ENCODE measurements around the gene KLC1.
"Not testable (repeated sequence)": the region's sequence is repeated elsewhere in the genome, so short reads cannot be mapped to it uniquely, and the experiment has no call there.

Gene KLC1

GRCh38 chr14:103690332-103690731 lies 61.3 kb downstream of the KLC1 start:
- no peak for DNase-seq (ENCODE audit: low spot score)

DNA sequence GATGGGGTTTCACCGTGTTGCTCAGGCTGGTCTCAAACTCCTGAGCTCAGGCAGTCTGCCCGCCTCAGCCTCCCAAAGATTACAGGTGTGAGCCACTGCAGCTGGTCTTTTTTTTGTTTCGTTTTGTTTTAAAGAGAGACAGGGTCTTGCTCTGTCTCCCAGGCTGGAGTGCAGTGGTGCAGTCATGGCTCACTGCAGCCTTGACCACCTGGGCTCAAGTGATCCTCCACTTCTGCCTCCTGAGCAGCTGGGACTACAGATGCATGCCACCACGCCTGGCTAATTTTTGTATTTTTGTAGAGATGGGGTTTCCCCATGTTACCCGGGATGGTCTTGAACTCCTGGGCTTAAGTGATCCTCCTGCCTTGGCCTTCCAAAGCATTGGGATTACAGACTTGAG lies 62.6 kb downstream of the KLC1 start:
- not testable (repeated sequence) for DNase-seq (ENCODE audit: low spot score)

DNA sequence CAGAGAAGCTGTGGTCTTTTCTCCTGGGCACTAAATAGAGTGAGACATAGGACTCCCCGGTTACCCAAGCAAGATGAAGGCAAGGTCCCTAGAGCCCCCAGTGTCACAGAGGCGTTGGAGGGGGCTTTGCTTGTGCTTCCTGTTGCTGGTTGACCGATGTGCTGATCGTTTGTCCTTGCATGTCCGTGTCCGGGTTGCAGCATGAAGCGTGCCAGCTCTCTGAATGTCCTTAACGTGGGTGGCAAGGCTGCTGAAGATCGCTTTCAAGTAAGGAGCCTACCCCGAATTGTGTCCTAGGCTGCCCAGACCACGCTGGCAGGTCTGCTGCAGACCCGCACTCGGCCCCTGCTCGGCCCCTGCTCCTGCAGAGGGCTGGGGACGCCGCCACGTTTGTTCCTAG lies 63.1 kb downstream of the KLC1 start:
- DNase-seq (ENCODE audit: low spot score), result peak; percentile 3

GRCh38 chr14:103692871-103693270 lies 63.9 kb downstream of the KLC1 start:
- DNase-seq (ENCODE audit: low spot score), result no peak

DNA sequence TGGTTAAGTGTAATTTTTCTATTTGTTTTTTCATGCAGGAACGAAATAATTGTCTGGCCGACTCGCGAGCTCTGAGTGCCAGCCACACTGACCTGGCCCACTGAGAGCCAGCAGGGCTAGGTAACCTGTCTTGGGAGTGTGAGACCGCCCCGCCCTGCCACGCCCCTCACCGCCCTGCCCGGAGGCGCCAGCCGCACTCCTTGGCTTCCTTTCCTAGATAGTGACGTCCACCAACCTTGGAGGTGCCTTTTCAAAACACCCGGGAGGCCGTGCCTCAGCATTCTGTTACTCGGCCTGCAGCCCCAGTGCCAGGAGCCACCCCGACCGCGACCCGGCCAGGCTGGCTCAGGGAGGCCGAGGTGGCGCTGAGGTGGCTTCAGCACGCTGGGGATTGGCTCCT lies 64.5 kb downstream of the KLC1 start:
- DNase-seq (ENCODE audit: low spot score), result no peak

GRCh38 chr14:103694572-103695026 lies 65.6 kb downstream of the KLC1 start:
- peak; percentile 30 for DNase-seq (ENCODE audit: low spot score)

- DNase-seq (ENCODE audit: low spot score), result no peak
Observed at GRCh38 chr14:103695296-103696069, 66.5 kb downstream of the KLC1 start.

- no peak for DNase-seq (ENCODE audit: low spot score)
Observed at GRCh38 chr14:103696070-103696402, 67.0 kb downstream of the KLC1 start.

DNA sequence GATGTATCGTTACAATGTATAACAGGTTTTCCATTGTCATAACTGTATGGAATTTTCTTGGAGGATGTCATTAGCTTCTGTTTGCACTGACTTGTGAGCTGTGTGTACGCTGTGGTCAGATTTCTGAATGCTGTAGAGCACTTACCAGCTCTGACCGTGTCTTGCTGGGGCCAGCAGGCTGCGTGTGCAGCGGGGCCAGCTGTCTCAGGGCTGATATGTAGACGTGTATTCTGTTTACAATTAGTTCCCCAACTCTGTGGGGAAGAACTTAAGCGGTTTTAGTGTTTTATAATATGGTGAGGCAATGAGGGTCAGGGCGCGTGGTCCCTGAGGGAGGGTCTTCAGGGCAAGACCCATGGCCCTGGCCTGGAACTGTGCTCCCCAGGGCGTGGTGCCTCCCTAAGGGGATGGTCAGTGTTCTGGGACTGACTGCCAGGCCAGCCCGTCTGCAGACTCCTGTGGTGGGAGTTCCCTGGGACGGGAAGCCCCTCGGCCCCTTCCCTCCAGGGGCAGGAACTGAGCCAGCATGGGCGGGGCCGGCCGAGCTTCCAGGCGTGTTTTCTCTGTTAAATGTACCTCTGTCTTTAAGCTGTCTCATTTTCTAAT lies 67.6 kb downstream of the KLC1 start:
- peak; percentile 3 for DNase-seq (ENCODE audit: low spot score)

DNA sequence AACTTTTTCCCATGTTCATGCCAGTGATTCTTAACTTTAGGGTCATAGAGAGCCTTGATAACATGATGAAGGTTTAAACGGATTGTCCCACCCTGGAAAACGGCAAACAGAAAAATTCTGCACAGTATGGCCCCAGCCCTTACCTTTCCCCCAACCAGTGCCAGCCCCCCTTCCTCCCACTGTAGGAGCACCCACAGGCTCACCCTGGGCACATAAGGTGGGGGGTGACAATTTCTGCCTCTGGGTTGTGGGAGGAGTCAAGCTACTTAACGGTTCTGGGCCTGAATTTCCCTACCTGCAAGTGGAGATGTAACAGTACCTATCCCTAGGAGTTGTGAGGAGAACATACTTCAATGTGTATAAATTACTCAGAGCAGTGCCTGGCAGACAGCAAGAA lies 68.2 kb downstream of the KLC1 start:
- DNase-seq (ENCODE audit: low spot score), result no peak

GRCh38 chr14:103697603-103698379 lies 68.8 kb downstream of the KLC1 start:
- DNase-seq (ENCODE audit: low spot score), result no peak

GRCh38 chr14:103698380-103699260 lies 69.6 kb downstream of the KLC1 start:
- no peak for DNase-seq (ENCODE audit: low spot score)

DNA sequence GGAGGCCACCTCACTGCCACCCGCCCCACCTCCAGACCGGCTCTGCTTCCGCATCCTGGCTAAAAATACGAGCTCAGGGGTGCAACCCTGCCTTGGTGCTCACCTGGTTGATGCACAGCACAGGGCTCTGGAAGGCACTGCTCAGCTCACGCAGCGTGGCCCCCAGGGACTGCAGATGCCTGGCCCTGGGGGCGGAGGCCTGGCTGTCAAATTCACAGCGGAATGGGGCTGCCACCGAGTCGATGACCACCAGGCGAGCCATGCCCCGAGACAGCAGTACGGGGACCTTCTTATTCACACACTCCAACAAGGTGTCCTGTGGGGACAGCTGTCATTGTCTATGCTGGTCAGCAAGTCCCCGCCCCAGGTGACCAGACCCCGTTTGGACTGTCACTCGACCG lies 70.2 kb downstream of the KLC1 start:
- DNase-seq (ENCODE audit: low spot score), result no peak

GRCh38 chr14:103699901-103700752 lies 71.1 kb downstream of the KLC1 start:
- DNase-seq (ENCODE audit: low spot score), result peak; percentile 88

GRCh38 chr14:103700753-103701490 lies 71.9 kb downstream of the KLC1 start:
- no peak for DNase-seq (ENCODE audit: low spot score)

DNA sequence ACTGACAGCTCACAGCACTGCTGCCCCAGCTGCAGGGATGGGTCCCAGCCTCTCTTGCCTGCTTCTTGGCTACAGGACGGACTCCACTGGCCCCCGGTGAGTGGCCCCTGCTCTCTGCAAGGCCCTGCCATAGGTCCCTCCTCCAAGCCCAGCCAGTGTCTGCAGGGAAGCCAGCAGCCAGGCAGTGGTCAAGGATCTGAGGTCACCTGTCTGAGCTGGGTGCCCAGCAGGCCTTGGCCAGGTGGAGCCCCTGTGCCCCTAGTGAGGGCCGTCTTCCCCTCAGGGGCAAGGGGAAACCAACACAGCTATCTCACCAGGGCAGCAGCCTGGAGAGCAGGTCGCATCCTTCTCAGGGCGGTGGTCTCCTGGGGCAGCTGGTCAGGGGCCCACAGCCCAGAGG lies 73.1 kb downstream of the KLC1 start:
- no peak for DNase-seq (ENCODE audit: low spot score)

DNA sequence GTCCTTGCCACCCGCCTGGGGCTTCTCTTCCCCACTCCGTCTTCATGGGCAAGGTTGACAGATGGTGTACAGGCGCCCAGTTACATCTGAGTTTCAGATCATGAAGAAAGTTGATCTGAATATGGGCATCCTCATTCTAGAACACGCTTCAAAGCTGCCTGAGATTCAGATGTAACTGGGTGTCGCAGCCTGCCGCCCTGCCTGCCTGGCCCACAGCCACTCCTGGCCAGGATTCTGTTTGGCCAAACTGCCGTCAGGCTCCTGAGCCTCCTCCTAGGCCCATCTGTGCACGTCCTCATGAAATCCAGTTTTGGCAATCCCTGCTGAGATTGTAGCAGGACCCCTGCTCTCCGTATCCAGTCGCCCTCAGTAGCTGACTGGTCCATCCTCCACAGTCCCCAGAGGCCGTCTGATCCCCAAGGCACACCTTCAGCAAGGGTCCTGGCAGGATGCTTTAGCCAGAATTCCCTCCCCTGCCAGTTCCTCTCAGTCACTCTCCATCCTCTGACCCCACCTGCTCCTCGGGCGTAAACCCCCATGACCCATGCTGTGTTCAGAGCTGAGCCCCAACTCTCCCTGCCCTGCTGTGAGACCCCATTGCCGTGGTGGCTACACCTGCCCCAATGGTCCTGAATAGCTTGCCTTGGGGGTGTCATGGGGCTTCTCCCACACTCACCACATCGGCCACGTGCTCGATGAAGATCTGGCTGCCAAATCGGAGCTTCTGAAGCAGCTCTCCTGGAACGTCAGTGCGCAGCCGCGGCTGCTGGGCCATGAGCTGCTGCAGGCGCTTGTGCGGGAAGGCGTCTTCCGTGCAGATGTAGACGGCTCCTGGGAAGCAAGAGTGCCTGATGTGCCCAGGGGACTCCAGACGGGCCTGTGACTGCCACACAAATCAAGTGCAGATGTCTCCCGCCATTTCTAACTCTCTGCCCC lies 73.8 kb downstream of the KLC1 start:
- no peak for DNase-seq (ENCODE audit: low spot score)

- no peak for DNase-seq (ENCODE audit: low spot score)
Observed at GRCh38 chr14:103703433-103704385, 74.7 kb downstream of the KLC1 start.

Data from Ammon's horn (tissue), 1 donor.